H1 (cell line): ENCODE data around the gene GTSE1. TPM values are rescaled to one million over a fixed set of nuclear protein-coding genes. Genes with fewer than 3 reads are reported as not detected.

Source experiments
- CTCF ChIA-PET: fragments of 300-600 bp; sonication (Branson Sonifier 250); formaldehyde crosslinking; loops from one replicate; lab custom pipeline; 2021; ENCODE audit not compliant: partially characterized antibody; lab: Charles Lee
- POLR2A ChIA-PET: fragments of 300-600 bp; sonication (Branson Sonifier 250); formaldehyde crosslinking; loops from one replicate; lab custom pipeline; 2021; ENCODE audit warnings: inconsistent platforms; ENCODE audit not compliant: partially characterized antibody; lab: Charles Lee
- DNase-seq, 2 experiments: peaks; one replicate each; pipeline versions ENCODE4 v3.0.0 to v3.0.0-alpha.2; 2010 to 2022; ENCODE audit warnings: low spot score in 2 of 2, low read depth in 1 of 2, mixed read lengths in 1 of 2
- FAIRE-seq: peaks from 2 replicates; lab custom pipeline; 2011; peaks lifted over from hg19 to GRCh38; lab: Jason Lieb, UNC
- H2AFZ ChIP-seq: 2 replicates; pipeline ENCODE4 v1.8.1; 2012; ENCODE audit warnings: low read length, inconsistent platforms
- H2AK5ac ChIP-seq: 2 replicates; pipeline ENCODE4 v1.6.1; 2013; ENCODE audit warnings: low read depth, low read length
- H2BK120ac ChIP-seq: replicated peaks from 2 replicates; pipeline ENCODE3; 2013; ENCODE audit warnings: low read depth, low read length, inconsistent platforms
- H2BK12ac ChIP-seq: 2 replicates; pipeline ENCODE4 v1.6.1; 2013; ENCODE audit warnings: low read depth, low read length
- H2BK15ac ChIP-seq: 2 replicates; pipeline ENCODE4 v1.6.1; 2013; ENCODE audit warnings: low read length
- H2BK20ac ChIP-seq: 2 replicates; pipeline ENCODE4 v1.6.1; 2013; ENCODE audit warnings: low read length
- H2BK5ac ChIP-seq: 2 replicates; pipeline ENCODE4 v1.6.1; 2013; ENCODE audit warnings: low read depth, low read length
- H3K14ac ChIP-seq: 2 replicates; pipeline ENCODE4 v1.6.1; 2013; ENCODE audit warnings: inconsistent platforms; ENCODE audit not compliant: insufficient read length
- H3K18ac ChIP-seq: 2 replicates; pipeline ENCODE4 v1.6.1; 2013; ENCODE audit warnings: low read length; ENCODE audit errors: extremely low read depth
- H3K23ac ChIP-seq: 2 replicates; pipeline ENCODE4 v1.6.1; 2013; ENCODE audit warnings: inconsistent platforms; ENCODE audit not compliant: insufficient read length
- H3K23me2 ChIP-seq: 2 replicates; pipeline ENCODE4 v1.6.1; 2013; ENCODE audit warnings: low read depth, low read length
- H3K27ac ChIP-seq: 2 replicates; pipeline ENCODE4 v1.6.1; 2011; ENCODE audit warnings: low read depth, low read length, inconsistent platforms
- H3K27me3 ChIP-seq, 4 experiments: replicated peaks in 1 of 4; 1 replicate in 1 of 4; 2 replicates in 3 of 4; pipeline versions ENCODE4 v1.6.1 to v1.8.1; 2011 to 2013; ENCODE audit warnings: low read length in 3 of 4, mild to moderate bottlenecking in 3 of 4, inconsistent platforms in 2 of 4, mixed read lengths in 2 of 4, moderate library complexity in 1 of 4; ENCODE audit not compliant: control insufficient read depth in 3 of 4, insufficient read depth in 3 of 4; ENCODE audit errors: extremely low read depth in 1 of 4
- H3K36me3 ChIP-seq, 4 experiments: 2 replicates each; pipeline versions ENCODE4 v1.6.1 to v1.8.1; 2011 to 2013; ENCODE audit warnings: mild to moderate bottlenecking in 4 of 4, low read length in 3 of 4, moderate library complexity in 2 of 4, control low read depth in 1 of 4, inconsistent platforms in 1 of 4; ENCODE audit not compliant: insufficient read depth in 4 of 4, control insufficient read depth in 2 of 4
- H3K4ac ChIP-seq: replicated peaks from 2 replicates; pipeline ENCODE3; 2013; ENCODE audit warnings: low read length, low read depth, mixed read lengths, inconsistent platforms; ENCODE audit not compliant: insufficient read length
- H3K4me1 ChIP-seq, 4 experiments: replicated peaks in 1 of 4; 1 replicate in 1 of 4; 2 replicates in 3 of 4; pipeline versions ENCODE4 v1.6.1 to v1.8.1; 2011 to 2013; ENCODE audit warnings: low read length in 3 of 4, inconsistent platforms in 2 of 4, mixed read lengths in 1 of 4; ENCODE audit not compliant: insufficient read depth in 4 of 4, control insufficient read depth in 3 of 4
- H3K4me2 ChIP-seq, 2 experiments: 2 replicates each; pipeline versions ENCODE4 v1.6.1 to v1.8.1; 2011 to 2013; ENCODE audit warnings: low read depth in 2 of 2, low read length in 2 of 2, control low read depth in 1 of 2, inconsistent platforms in 1 of 2, mild to moderate bottlenecking in 1 of 2; ENCODE audit not compliant: insufficient read depth in 1 of 2
- H3K4me3 ChIP-seq, 4 experiments: fragments of 200-600, 300-600 bp in 1 of 4; sonication (generic), shearing (Covaris generic), sonication (Bioruptor Twin) in 1 of 4; 2 replicates each; pipeline versions ENCODE4 v1.5.1 to v1.8.1; 2011 to 2016; ENCODE audit warnings: low read length in 4 of 4, low read depth in 3 of 4, control low read depth in 2 of 4, inconsistent platforms in 2 of 4, mild to moderate bottlenecking in 2 of 4, mixed read lengths in 1 of 4, moderate library complexity in 1 of 4; ENCODE audit not compliant: insufficient read depth in 2 of 4; ENCODE audit errors: extremely low read depth in 1 of 4
- H3K56ac ChIP-seq: replicated peaks from 2 replicates; pipeline ENCODE3; 2013; ENCODE audit warnings: low read depth, mild to moderate bottlenecking, mixed read lengths, low read length, inconsistent platforms; ENCODE audit not compliant: insufficient read length
- H3K79me1 ChIP-seq: 2 replicates; pipeline ENCODE4 v1.6.1; 2013; ENCODE audit warnings: low read depth, low read length, control low read depth
- H3K79me2 ChIP-seq, 2 experiments: 2 replicates each; pipeline versions ENCODE4 v1.6.1 to v1.8.1; 2012 to 2013; ENCODE audit warnings: low read length in 2 of 2, mild to moderate bottlenecking in 2 of 2, inconsistent platforms in 1 of 2; ENCODE audit not compliant: insufficient read depth in 2 of 2, control insufficient read depth in 1 of 2
- H3K9ac ChIP-seq, 4 experiments: replicated peaks in 1 of 4; 1 replicate in 1 of 4; 2 replicates in 3 of 4; pipeline versions ENCODE4 v1.6.1 to v1.8.1; 2011 to 2013; ENCODE audit warnings: low read depth in 3 of 4, low read length in 3 of 4, control low read depth in 2 of 4, mild to moderate bottlenecking in 2 of 4, moderate library complexity in 2 of 4, inconsistent platforms in 1 of 4; ENCODE audit errors: extremely low read depth in 1 of 4
- H3K9me3 ChIP-seq, 2 experiments: 2 replicates each; pipeline versions ENCODE4 v1.6.1 to v1.8.1; 2012 to 2013; ENCODE audit warnings: mild to moderate bottlenecking in 2 of 2, moderate library complexity in 2 of 2, control low read depth in 1 of 2, inconsistent platforms in 1 of 2, low read depth in 1 of 2, low read length in 1 of 2, mixed read lengths in 1 of 2; ENCODE audit not compliant: insufficient read depth in 2 of 2
- H4K20me1 ChIP-seq, 2 experiments: replicated peaks in 1 of 2; 2 replicates each; pipeline versions ENCODE3 to v1.8.1; 2011 to 2013; ENCODE audit warnings: inconsistent platforms in 2 of 2, low read length in 2 of 2, mild to moderate bottlenecking in 1 of 2; ENCODE audit not compliant: insufficient read depth in 2 of 2, control insufficient read depth in 1 of 2
- H4K5ac ChIP-seq: 2 replicates; pipeline ENCODE4 v1.6.1; 2013; ENCODE audit warnings: low read length, low read depth, mixed read lengths, inconsistent platforms; ENCODE audit not compliant: insufficient read length
- H4K8ac ChIP-seq: 2 replicates; pipeline ENCODE4 v1.8.0; 2013; ENCODE audit warnings: mild to moderate bottlenecking, moderate library complexity, low read length, inconsistent platforms; ENCODE audit not compliant: insufficient read depth; ENCODE audit errors: extremely low read depth
- H4K91ac ChIP-seq: replicated peaks from 2 replicates; pipeline ENCODE3; 2013; ENCODE audit warnings: low read length, mixed read lengths, inconsistent platforms; ENCODE audit not compliant: insufficient read length
- KDM5A ChIP-seq: fragments of 200-600 bp; IDR thresholded peaks from 2 replicates; pipeline ENCODE4 v1.7.1; 2012; ENCODE audit warnings: mild to moderate bottlenecking, low read length, inconsistent platforms, mixed read lengths
- WGBS, 2 experiments: shearing (Covaris generic) in 1 of 2; methylation state at CpG; one replicate each; pipeline versions ENCODE4 v1.1.6 to v1.1.7; 2013 to 2015; ENCODE audit warnings: low lambda C conversion rate in 2 of 2, mixed read lengths in 2 of 2, inconsistent platforms in 1 of 2, low coverage in 1 of 2, missing lambda C conversion rate in 1 of 2; ENCODE audit not compliant: insufficient replicate concordance in 2 of 2, insufficient coverage in 1 of 2, insufficient read length in 1 of 2; ENCODE audit errors: extremely low coverage in 1 of 2, missing lambda C conversion rate in 1 of 2; 5-methylcytosine and 5-hydroxymethylcytosine counted together
- polyA plus RNA-seq, 7 experiments: library from polyadenylated mRNA; depleted of rRNA in 3 of 7; stranded (reverse) in 5 of 7; unstranded in 2 of 7; fragments of >200 nt in 5 of 7; fragments of 200-250 nt in 2 of 7; gene quantifications; 1 replicate in 5 of 7; 2 replicates in 1 of 7; 4 replicates in 1 of 7; pipeline versions ENCODE4 v1.2.1 to v1.2.3, GENCODE V29; 2011 to 2013; ENCODE audit warnings: missing spikeins in 2 of 7, mixed read lengths in 2 of 7
- total RNA-seq: library from RNA; stranded (reverse); fragmentation: NEBNext Ultra II Directional; extraction: Animal tissue kit (Norgen Biotek cat#: 25700); gene quantifications from 2 replicates; pipeline ENCODE4 v1.2.1, GENCODE V29; 2021

GTSE1 gene
- total and polyA plus RNA-seq, 2 of the 8 experiments (the other 6 are each of a cell fraction or from before 2014, with no cell fraction given): 17.5 to 38.6 TPM

- DNase-seq: no peak
- Histone ChIP-seq H4K20me1 (peaks cover 17 to 32% of the 10 kb centered on the region in 2 experiments), H3K36me3 (peaks cover 20 to 70% (median 63%) of the 10 kb centered on the region in 4 experiments; a peak in 7 of 8 replicates)
- TF ChIP-seq KDM5A: no peak
Observed at GRCh38 chr22:46351767-46352166, 55.1 kb downstream of the GTSE1 start.

More at GRCh38 chr22:46351767-46352166, 55.1 kb downstream of the GTSE1 start:
- WGBS, 2 experiments: 96% methylated on average over 23 of the region's 23 CpGs; no CpG with 5 or more reads in 1 of the 2 experiments
- Histone ChIP-seq H3K27ac (no peak overlapping the region), H2BK5ac (no peak overlapping the region), H3K14ac (no peak overlapping the region), H3K23me2 (no peaks in the 10 kb centered on the region), H2AFZ (no peak overlapping the region), H3K79me1 (peaks cover 7% of the 10 kb centered on the region; the same call in 1 of the 2 replicates), H2BK15ac (no peak overlapping the region), H3K9ac (no peak overlapping the region), H2BK12ac (no peak overlapping the region), H3K9me3 (no peaks in the 10 kb centered on the region), H3K23ac (no peak overlapping the region), H3K4me2 (no peak overlapping the region), H3K56ac (no peak overlapping the region), H4K8ac (no peak overlapping the region), H3K4ac (no peak overlapping the region), H3K4me3 (no peak overlapping the region), H4K91ac (no peak overlapping the region), H3K27me3 (no peaks in the 10 kb centered on the region), H2BK20ac (no peak overlapping the region), H2BK120ac (no peak overlapping the region), H3K79me2 (no peaks in the 10 kb centered on the region; a peak in 1 of 4 replicates), H2AK5ac (no peak overlapping the region), H4K5ac (no peak overlapping the region), H3K18ac (no peak overlapping the region), H3K4me1 (no peaks in the 10 kb centered on the region)
- ChIA-PET POLR2A (interaction anchor here (1.4 to 2.3 kb wide), 4 partner anchors 8 to 16 kb away, joined by 3 to 9 read pairs (median 4); partner anchors contain the start of gene TRMU), CTCF (interaction anchor here (1.6 to 5.8 kb wide), 2 partner anchors 189 to 212 kb away, joined by 6 to 60 read pairs; partner anchors contain the start of gene CELSR1)
- no peak for FAIRE-seq
